Middle frontal gyrus (tissue), 1 donor: ENCODE results near the gene BLMH.

ENCODE experiments used
- DNase-seq: peaks from one replicate; pipeline ENCODE4 v3.0.0-alpha.2; 2015; ENCODE audit warnings: low spot score; ENCODE audit errors: extremely low spot score

Gene BLMH

GRCh38 chr17:30309591-30309990 lies 17.8 kb upstream of the BLMH start:
- DNase-seq: no peak

GRCh38 chr17:30308406-30308805 lies 16.7 kb upstream of the BLMH start:
- no peak for DNase-seq

- no peak for DNase-seq
Observed at GRCh38 chr17:30304778-30305177, 13.0 kb upstream of the BLMH start.

- DNase-seq: no peak
Observed at GRCh38 chr17:30302241-30302640, 10.5 kb upstream of the BLMH start.

GRCh38 chr17:30300818-30301217 lies 9.1 kb upstream of the BLMH start:
- DNase-seq: no peak

GRCh38 chr17:30299000-30299399 lies 7.3 kb upstream of the BLMH start:
- no peak for DNase-seq

GRCh38 chr17:30297715-30298114 lies 6.0 kb upstream of the BLMH start:
- DNase-seq: no peak

- DNase-seq: no peak
Observed at GRCh38 chr17:30296499-30297080, 4.8 kb upstream of the BLMH start.

GRCh38 chr17:30292286-30292858 lies 628 bp upstream of the BLMH start:
- no peak for DNase-seq

GRCh38 chr17:30290696-30291542 lies 825 bp downstream of the BLMH start:
- no peak for DNase-seq

GRCh38 chr17:30290077-30290476 lies 1.7 kb downstream of the BLMH start:
- no peak for DNase-seq

GRCh38 chr17:30279156-30279555 lies 12.6 kb downstream of the BLMH start:
- no peak for DNase-seq

- no peak for DNase-seq
Observed at GRCh38 chr17:30278032-30278431, 13.7 kb downstream of the BLMH start.

- no peak for DNase-seq
Observed at GRCh38 chr17:30275911-30276310, 15.8 kb downstream of the BLMH start.

- no peak for DNase-seq
Observed at GRCh38 chr17:30274887-30275286, 16.9 kb downstream of the BLMH start.

GRCh38 chr17:30273373-30273772 lies 18.4 kb downstream of the BLMH start:
- DNase-seq: no peak

- no peak for DNase-seq
Observed at GRCh38 chr17:30271102-30271501, 20.6 kb downstream of the BLMH start.

- DNase-seq: no peak
Observed at GRCh38 chr17:30267625-30268024, 24.1 kb downstream of the BLMH start.

- DNase-seq: no peak
Observed at GRCh38 chr17:30263552-30264333, 28.0 kb downstream of the BLMH start.

- no peak for DNase-seq
Observed at GRCh38 chr17:30256756-30257506, 34.8 kb downstream of the BLMH start.

GRCh38 chr17:30254150-30254549 lies 37.6 kb downstream of the BLMH start:
- no peak for DNase-seq
